ENCODE results near the gene BHMT.

DNA sequence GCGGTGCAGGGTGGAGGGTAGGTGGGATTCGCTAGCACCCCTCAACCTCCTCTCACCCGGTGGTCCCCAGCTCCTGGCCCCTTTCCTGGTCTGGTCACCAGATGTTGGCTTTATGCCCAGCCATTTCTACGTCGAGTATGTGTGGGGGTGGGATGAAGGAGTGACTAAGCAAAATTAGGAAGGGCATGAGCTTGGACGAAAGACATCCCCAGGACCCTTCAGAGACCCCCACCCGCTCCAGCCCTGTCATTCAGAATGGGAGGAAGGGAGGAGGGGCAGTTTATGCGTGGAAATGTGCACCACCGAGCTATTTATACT, 41.3 kb upstream of the BHMT start:
- TF ChIP-seq, protein P1, sequence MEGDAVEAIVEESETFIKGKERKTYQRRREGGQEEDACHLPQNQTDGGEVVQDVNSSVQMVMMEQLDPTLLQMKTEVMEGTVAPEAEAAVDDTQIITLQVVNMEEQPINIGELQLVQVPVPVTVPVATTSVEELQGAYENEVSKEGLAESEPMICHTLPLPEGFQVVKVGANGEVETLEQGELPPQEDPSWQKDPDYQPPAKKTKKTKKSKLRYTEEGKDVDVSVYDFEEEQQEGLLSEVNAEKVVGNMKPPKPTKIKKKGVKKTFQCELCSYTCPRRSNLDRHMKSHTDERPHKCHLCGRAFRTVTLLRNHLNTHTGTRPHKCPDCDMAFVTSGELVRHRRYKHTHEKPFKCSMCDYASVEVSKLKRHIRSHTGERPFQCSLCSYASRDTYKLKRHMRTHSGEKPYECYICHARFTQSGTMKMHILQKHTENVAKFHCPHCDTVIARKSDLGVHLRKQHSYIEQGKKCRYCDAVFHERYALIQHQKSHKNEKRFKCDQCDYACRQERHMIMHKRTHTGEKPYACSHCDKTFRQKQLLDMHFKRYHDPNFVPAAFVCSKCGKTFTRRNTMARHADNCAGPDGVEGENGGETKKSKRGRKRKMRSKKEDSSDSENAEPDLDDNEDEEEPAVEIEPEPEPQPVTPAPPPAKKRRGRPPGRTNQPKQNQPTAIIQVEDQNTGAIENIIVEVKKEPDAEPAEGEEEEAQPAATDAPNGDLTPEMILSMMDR (IDR thresholded peaks at IDR 0.05): no peak
- TF ChIP-seq POLR2A (IDR thresholded peaks at IDR 0.05): no peak

Data from lower leg skin (tissue), 3 donors.